H9 (cell line): ENCODE results near the gene ZNF467. TPM values are rescaled to one million over a fixed set of nuclear protein-coding genes. Genes with fewer than 3 reads are reported as not detected.

Experiments used
- DNase-seq: peaks from one replicate; pipeline ENCODE4 v3.0.0-alpha.2; 2017
- H2AFZ ChIP-seq: one replicate; pipeline ENCODE4 v1.6.1; 2013; ENCODE audit warnings: mild to moderate bottlenecking, low read length, control low read depth, moderate library complexity
- H2AK5ac ChIP-seq: 2 replicates; pipeline ENCODE4 v1.6.1; 2013; ENCODE audit warnings: low read length, control low read depth, mixed read lengths; ENCODE audit not compliant: insufficient read length
- H2BK120ac ChIP-seq: one replicate; pipeline ENCODE4 v1.6.1; 2013; ENCODE audit warnings: low read depth, mild to moderate bottlenecking, low read length, control low read depth, inconsistent platforms; ENCODE audit not compliant: poor library complexity, severe bottlenecking
- H2BK12ac ChIP-seq: 2 replicates; pipeline ENCODE4 v1.6.1; 2013; ENCODE audit warnings: low read length, control low read depth, mixed read lengths, low read depth; ENCODE audit not compliant: insufficient read length
- H2BK15ac ChIP-seq: 2 replicates; pipeline ENCODE4 v1.6.1; 2013; ENCODE audit warnings: low read depth, low read length, control low read depth
- H2BK20ac ChIP-seq: one replicate; pipeline ENCODE4 v1.6.1; 2013; ENCODE audit warnings: low read depth, mild to moderate bottlenecking, low read length, control low read depth, inconsistent platforms; ENCODE audit not compliant: poor library complexity, severe bottlenecking
- H2BK5ac ChIP-seq: 2 replicates; pipeline ENCODE4 v1.6.1; 2013; ENCODE audit warnings: low read length, control low read depth, mixed read lengths; ENCODE audit not compliant: insufficient read length
- H3K14ac ChIP-seq: 2 replicates; pipeline ENCODE4 v1.6.1; 2013; ENCODE audit warnings: low read length, control low read depth; ENCODE audit not compliant: insufficient read depth
- H3K18ac ChIP-seq: 2 replicates; pipeline ENCODE4 v1.6.1; 2013; ENCODE audit warnings: low read depth, mild to moderate bottlenecking, mixed read lengths, low read length, control low read depth; ENCODE audit not compliant: insufficient read length
- H3K23ac ChIP-seq: 2 replicates; pipeline ENCODE4 v1.6.1; 2013; ENCODE audit warnings: low read length, control low read depth, mixed read lengths, low read depth; ENCODE audit not compliant: insufficient read length
- H3K23me2 ChIP-seq: 2 replicates; pipeline ENCODE4 v1.6.1; 2013; ENCODE audit warnings: low read depth, mild to moderate bottlenecking, mixed read lengths, low read length, control low read depth; ENCODE audit not compliant: insufficient read length, poor library complexity, severe bottlenecking
- H3K27ac ChIP-seq: 2 replicates; pipeline ENCODE4 v1.5.1; 2013; ENCODE audit warnings: low read length, control low read depth, mixed read lengths, low read depth; ENCODE audit not compliant: insufficient read length
- H3K27me3 ChIP-seq: 2 replicates; pipeline ENCODE4 v1.6.1; 2013; ENCODE audit warnings: low read length, control low read depth, inconsistent platforms; ENCODE audit not compliant: insufficient read depth
- H3K4ac ChIP-seq: 2 replicates; pipeline ENCODE4 v1.6.1; 2013; ENCODE audit warnings: low read depth, mild to moderate bottlenecking, control low read depth, inconsistent platforms, low read length, moderate library complexity
- H3K4me1 ChIP-seq: 2 replicates; pipeline ENCODE4 v1.6.1; 2013; ENCODE audit warnings: low read length, control low read depth, inconsistent platforms; ENCODE audit not compliant: insufficient read depth
- H3K4me2 ChIP-seq: 2 replicates; pipeline ENCODE4 v1.6.1; 2013; ENCODE audit warnings: low read length, control low read depth, mixed read lengths; ENCODE audit not compliant: insufficient read length, insufficient read depth
- H3K56ac ChIP-seq: 2 replicates; pipeline ENCODE4 v1.6.1; 2013; ENCODE audit warnings: low read depth, mild to moderate bottlenecking, mixed read lengths, low read length, control low read depth; ENCODE audit not compliant: insufficient read length
- H3K79me1 ChIP-seq: 2 replicates; pipeline ENCODE4 v1.6.1; 2013; ENCODE audit warnings: low read depth, mild to moderate bottlenecking, moderate library complexity, low read length, control low read depth, inconsistent platforms; ENCODE audit not compliant: insufficient read depth, poor library complexity, severe bottlenecking
- H3K79me2 ChIP-seq: 2 replicates; pipeline ENCODE4 v1.6.1; 2013; ENCODE audit warnings: low read length, control low read depth, inconsistent platforms; ENCODE audit not compliant: insufficient read depth
- H3K9ac ChIP-seq: 2 replicates; pipeline ENCODE4 v1.6.1; 2013; ENCODE audit warnings: low read length, control low read depth, mixed read lengths; ENCODE audit not compliant: insufficient read length; ENCODE audit errors: extremely low read depth
- H3K9me3 ChIP-seq: one replicate; pipeline ENCODE4 v1.6.1; 2013; ENCODE audit warnings: low read depth, low read length, inconsistent platforms; ENCODE audit not compliant: control insufficient read depth
- H3T11ph ChIP-seq: one replicate; pipeline ENCODE4 v1.6.1; 2013; ENCODE audit warnings: mild to moderate bottlenecking, low read length, control low read depth, inconsistent platforms
- H4K20me1 ChIP-seq: one replicate; pipeline ENCODE4 v1.6.1; 2013; ENCODE audit not compliant: control insufficient read depth, insufficient read length, insufficient read depth
- H4K5ac ChIP-seq: 2 replicates; pipeline ENCODE4 v1.6.1; 2013; ENCODE audit warnings: low read depth, mild to moderate bottlenecking, mixed read lengths, low read length, control low read depth; ENCODE audit not compliant: insufficient read length
- H4K8ac ChIP-seq: replicated peaks from 2 replicates; pipeline ENCODE4 v1.6.1; 2013; ENCODE audit warnings: low read length, control low read depth, mixed read lengths, low read depth; ENCODE audit not compliant: insufficient read length
- H4K91ac ChIP-seq: 2 replicates; pipeline ENCODE4 v1.6.1; 2013; ENCODE audit warnings: low read depth, mild to moderate bottlenecking, moderate library complexity, mixed read lengths, low read length, control low read depth; ENCODE audit not compliant: insufficient read length
- H3K27ac Mint-ChIP-seq, 3 experiments: 2 replicates in 2 of 3; 3 replicates in 1 of 3; pipeline ENCODE4 v1.8.0; 2020 to 2021; ENCODE audit warnings: mixed read lengths in 3 of 3, mild to moderate bottlenecking in 1 of 3, moderate library complexity in 1 of 3
- H3K27me3 Mint-ChIP-seq: 2 replicates; pipeline ENCODE4 v1.8.0; 2021; ENCODE audit warnings: low read depth, mild to moderate bottlenecking, moderate library complexity, mixed read lengths
- H3K36me3 Mint-ChIP-seq, 3 experiments: 2 replicates in 2 of 3; 3 replicates in 1 of 3; pipeline ENCODE4 v1.8.0; 2020 to 2021; ENCODE audit warnings: low read depth in 3 of 3, mixed read lengths in 3 of 3; ENCODE audit not compliant: insufficient read depth in 1 of 3
- H3K4me1 Mint-ChIP-seq, 2 experiments: 2 replicates each; pipeline ENCODE4 v1.8.0; 2020; ENCODE audit warnings: mixed read lengths in 2 of 2
- H3K4me3 Mint-ChIP-seq, 2 experiments: 2 replicates in 1 of 2; 3 replicates in 1 of 2; pipeline ENCODE4 v1.8.0; 2020 to 2021; ENCODE audit warnings: mild to moderate bottlenecking in 2 of 2, mixed read lengths in 2 of 2, moderate library complexity in 1 of 2
- H3K9me3 Mint-ChIP-seq, 2 experiments: 2 replicates in 1 of 2; 3 replicates in 1 of 2; pipeline ENCODE4 v1.8.0; 2020; ENCODE audit warnings: mild to moderate bottlenecking in 2 of 2, mixed read lengths in 2 of 2, moderate library complexity in 1 of 2
- WGBS: extraction: QIAGEN DNeasy Blood & Tissue Kit; methylation state at CpG from one replicate; pipeline ENCODE4 v1.1.7; 2013; ENCODE audit warnings: missing lambda C conversion rate, low lambda C conversion rate, mixed read lengths; ENCODE audit not compliant: insufficient read length; ENCODE audit errors: extremely low coverage; 5-methylcytosine and 5-hydroxymethylcytosine counted together
- total RNA-seq: library from RNA; stranded (reverse); gene quantifications from 2 replicates; pipeline ENCODE4 v1.2.1, GENCODE V29; 2021
- TF ChIP-seq, protein P1 (sequence below): fragments of 200-600 bp; sonication (generic); conservative IDR thresholded peaks from 3 replicates; pipeline ENCODE4 v1.8.0; 2021; ENCODE audit warnings: antibody characterized with exemption, mild to moderate bottlenecking

ZNF467 gene
- total RNA-seq, 1 experiment from 2014 or later: 0.31 TPM

DNA sequence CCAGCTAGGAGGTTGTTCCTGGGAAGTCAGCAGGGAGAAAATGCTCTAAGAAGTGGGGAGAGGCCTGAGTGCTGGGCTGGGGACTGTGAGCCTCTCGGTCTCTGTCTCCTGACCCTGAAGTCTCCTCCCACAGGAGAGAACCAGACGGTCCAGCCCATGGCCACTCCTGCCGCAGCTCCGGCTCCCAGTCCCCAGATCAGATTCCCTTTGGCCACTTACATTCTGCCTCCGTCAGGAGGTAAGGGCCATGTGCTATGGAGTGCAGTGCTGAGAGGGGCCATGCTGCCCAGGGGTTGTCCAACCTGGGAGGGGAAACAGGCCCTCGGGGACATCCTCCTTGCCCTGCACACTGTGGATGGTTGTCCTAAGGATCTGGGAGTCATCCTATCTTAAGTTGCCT lies 21.3 kb upstream of the ZNF467 start:
- H3K9me3 Mint-ChIP-seq: no peaks in the 10 kb centered on the region
- Histone ChIP-seq H4K5ac (no peak overlapping the region), H2BK5ac (no peak overlapping the region), H3K14ac (no peak overlapping the region), H3K23ac (no peak overlapping the region), H2AK5ac (no peak overlapping the region), H3K79me1 (no peaks in the 10 kb centered on the region), H3K79me2 (no peaks in the 10 kb centered on the region), H2BK120ac (no peak overlapping the region), H2AFZ (no peak overlapping the region), H3K9ac (no peak overlapping the region), H2BK12ac (no peak overlapping the region), H3K27me3 (no peaks in the 10 kb centered on the region; the same call in 1 of the 2 replicates), H3T11ph (no peak overlapping the region), H3K4me2 (no peak overlapping the region), H2BK15ac (no peak overlapping the region), H4K91ac (no peak overlapping the region), H4K8ac (no peak overlapping the region), H4K20me1 (no peaks in the 10 kb centered on the region), H3K4ac (no peak overlapping the region), H3K56ac (no peak overlapping the region), H3K9me3 (no peaks in the 10 kb centered on the region), H3K23me2 (no peaks in the 10 kb centered on the region), H2BK20ac (no peak overlapping the region), H3K4me1 (no peaks in the 10 kb centered on the region), H3K18ac (no peak overlapping the region), H3K27ac (no peak overlapping the region)
- no CpG with 5 or more reads among the region's 6 CpGs for WGBS
- H3K36me3 Mint-ChIP-seq: no peaks in the 10 kb centered on the region
- DNase-seq: no peak
- H3K4me3 Mint-ChIP-seq: no peak overlapping the region; a peak in 1 of 5 replicates
- H3K4me1 Mint-ChIP-seq: peaks cover 0 to 18% of the 10 kb centered on the region in 2 experiments; a peak in 3 of 4 replicates
- H3K27ac Mint-ChIP-seq: no peak overlapping the region
- peaks cover 45% of the 10 kb centered on the region for H3K27me3 Mint-ChIP-seq
- TF ChIP-seq, protein P1, sequence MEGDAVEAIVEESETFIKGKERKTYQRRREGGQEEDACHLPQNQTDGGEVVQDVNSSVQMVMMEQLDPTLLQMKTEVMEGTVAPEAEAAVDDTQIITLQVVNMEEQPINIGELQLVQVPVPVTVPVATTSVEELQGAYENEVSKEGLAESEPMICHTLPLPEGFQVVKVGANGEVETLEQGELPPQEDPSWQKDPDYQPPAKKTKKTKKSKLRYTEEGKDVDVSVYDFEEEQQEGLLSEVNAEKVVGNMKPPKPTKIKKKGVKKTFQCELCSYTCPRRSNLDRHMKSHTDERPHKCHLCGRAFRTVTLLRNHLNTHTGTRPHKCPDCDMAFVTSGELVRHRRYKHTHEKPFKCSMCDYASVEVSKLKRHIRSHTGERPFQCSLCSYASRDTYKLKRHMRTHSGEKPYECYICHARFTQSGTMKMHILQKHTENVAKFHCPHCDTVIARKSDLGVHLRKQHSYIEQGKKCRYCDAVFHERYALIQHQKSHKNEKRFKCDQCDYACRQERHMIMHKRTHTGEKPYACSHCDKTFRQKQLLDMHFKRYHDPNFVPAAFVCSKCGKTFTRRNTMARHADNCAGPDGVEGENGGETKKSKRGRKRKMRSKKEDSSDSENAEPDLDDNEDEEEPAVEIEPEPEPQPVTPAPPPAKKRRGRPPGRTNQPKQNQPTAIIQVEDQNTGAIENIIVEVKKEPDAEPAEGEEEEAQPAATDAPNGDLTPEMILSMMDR: no peak
